OCI-LY3 (cell line): Measurements from ENCODE around the gene PDE4A.
"Not testable (repeated sequence)": the region's sequence is repeated elsewhere in the genome, so short reads cannot be mapped to it uniquely, and the experiment has no call there.

Experiments used
- H2AFZ ChIP-seq: fragments of 200-600, 300-600 bp; shearing (Covaris generic); 2 replicates; pipeline ENCODE4 v1.6.0; 2014; ENCODE audit warnings: antibody characterized with exemption, low read depth, low read length
- H3K27ac ChIP-seq: fragments of 200-600, 300-600 bp; sonication (generic); 2 replicates; pipeline ENCODE4 v1.5.1; 2014; ENCODE audit warnings: mild to moderate bottlenecking, low read length, moderate library complexity, mixed read lengths
- H3K27me3 ChIP-seq: fragments of 200-600, 300-600 bp; sonication (generic); 2 replicates; pipeline ENCODE4 v1.6.1; 2014; ENCODE audit warnings: low read depth, low read length, mixed read lengths
- H3K36me3 ChIP-seq: fragments of 200-600, 300-600 bp; sonication (generic); replicated peaks from 2 replicates; pipeline ENCODE3; 2014; ENCODE audit warnings: low read depth, low read length, mixed read lengths
- H3K4me1 ChIP-seq: fragments of 300-600, 200-600 bp; sonication (generic); 2 replicates; pipeline ENCODE4 v1.6.1; 2014; ENCODE audit warnings: low read length, mixed read lengths
- H3K4me2 ChIP-seq: fragments of 200-600, 300-600 bp; sonication (generic); 2 replicates; pipeline ENCODE4 v1.6.1; 2014; ENCODE audit warnings: low read length, mixed read lengths
- H3K4me3 ChIP-seq: fragments of 300-600, 200-600 bp; sonication (generic); 2 replicates; pipeline ENCODE4 v1.5.1; 2014; ENCODE audit warnings: antibody characterized with exemption, mild to moderate bottlenecking, low read length, moderate library complexity
- H3K79me2 ChIP-seq: fragments of 300-600, 200-600 bp; shearing (Covaris generic); 2 replicates; pipeline ENCODE4 v1.6.1; 2014; ENCODE audit warnings: mild to moderate bottlenecking, low read length, mixed read lengths
- H3K9ac ChIP-seq: fragments of 300-600, 200-600 bp; shearing (Covaris generic); 2 replicates; pipeline ENCODE4 v1.6.0; 2014; ENCODE audit warnings: mild to moderate bottlenecking, low read length, moderate library complexity
- H3K9me3 ChIP-seq: fragments of 200-600, 300-600 bp; shearing (Covaris generic); 2 replicates; pipeline ENCODE4 v1.6.1; 2014; ENCODE audit warnings: low read length, mixed read lengths; ENCODE audit not compliant: insufficient read depth
- H4K20me1 ChIP-seq: fragments of 200-600, 300-600 bp; sonication (generic); 2 replicates; pipeline ENCODE4 v1.6.1; 2016; ENCODE audit warnings: low read length, mixed read lengths; ENCODE audit not compliant: insufficient read depth
- EZH2phosphoT487 ChIP-seq: fragments of 200-600 bp; shearing (Covaris generic); IDR thresholded peaks from 2 replicates; pipeline ENCODE4 v1.6.1; 2018; ENCODE audit warnings: antibody characterized with exemption, mixed run types, low read depth
- TF ChIP-seq, protein P1 (sequence below): fragments of 200-600, 300-600 bp; sonication (generic); IDR thresholded peaks from 2 replicates; pipeline ENCODE4 v1.5.1; 2014; ENCODE audit warnings: antibody characterized with exemption, low read length, low read depth

PDE4A gene

DNA sequence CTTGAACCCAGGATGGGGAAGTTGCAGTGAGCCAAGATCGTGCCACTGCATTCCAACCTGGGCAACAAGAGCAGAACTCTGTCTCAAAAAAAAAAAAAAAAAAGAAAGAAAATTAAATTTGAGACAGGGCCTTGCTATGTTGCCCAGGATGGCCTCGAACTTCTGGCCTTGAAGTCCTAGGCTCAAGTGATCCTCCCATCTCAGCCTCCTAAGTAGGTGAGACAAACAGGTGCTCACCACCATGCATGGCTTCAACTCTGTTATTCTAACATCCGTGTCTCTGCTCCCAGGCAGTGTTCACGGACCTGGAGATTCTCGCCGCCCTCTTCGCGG is 40.3 kb downstream of the PDE4A start:
- no peaks in the 10 kb centered on the region for H3K79me2 ChIP-seq
- H3K4me3 ChIP-seq: no peak overlapping the region
- H3K27me3 ChIP-seq: 0 out of 2 replicates have a peak, but pooled peaks cover 6% of the 10 kb centered on the region
- no peaks in the 10 kb centered on the region for H3K9me3 ChIP-seq
- no peak overlapping the region for H2AFZ ChIP-seq
- no peak overlapping the region for H3K4me2 ChIP-seq
- TF ChIP-seq EZH2phosphoT487: no peak
- TF ChIP-seq, protein P1, sequence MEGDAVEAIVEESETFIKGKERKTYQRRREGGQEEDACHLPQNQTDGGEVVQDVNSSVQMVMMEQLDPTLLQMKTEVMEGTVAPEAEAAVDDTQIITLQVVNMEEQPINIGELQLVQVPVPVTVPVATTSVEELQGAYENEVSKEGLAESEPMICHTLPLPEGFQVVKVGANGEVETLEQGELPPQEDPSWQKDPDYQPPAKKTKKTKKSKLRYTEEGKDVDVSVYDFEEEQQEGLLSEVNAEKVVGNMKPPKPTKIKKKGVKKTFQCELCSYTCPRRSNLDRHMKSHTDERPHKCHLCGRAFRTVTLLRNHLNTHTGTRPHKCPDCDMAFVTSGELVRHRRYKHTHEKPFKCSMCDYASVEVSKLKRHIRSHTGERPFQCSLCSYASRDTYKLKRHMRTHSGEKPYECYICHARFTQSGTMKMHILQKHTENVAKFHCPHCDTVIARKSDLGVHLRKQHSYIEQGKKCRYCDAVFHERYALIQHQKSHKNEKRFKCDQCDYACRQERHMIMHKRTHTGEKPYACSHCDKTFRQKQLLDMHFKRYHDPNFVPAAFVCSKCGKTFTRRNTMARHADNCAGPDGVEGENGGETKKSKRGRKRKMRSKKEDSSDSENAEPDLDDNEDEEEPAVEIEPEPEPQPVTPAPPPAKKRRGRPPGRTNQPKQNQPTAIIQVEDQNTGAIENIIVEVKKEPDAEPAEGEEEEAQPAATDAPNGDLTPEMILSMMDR: no peak
- no peaks in the 10 kb centered on the region for H3K36me3 ChIP-seq
- no peaks in the 10 kb centered on the region for H3K4me1 ChIP-seq
- H3K27ac ChIP-seq: no peak overlapping the region
- H4K20me1 ChIP-seq: no peaks in the 10 kb centered on the region
- H3K9ac ChIP-seq: no peak overlapping the region

GRCh38 chr19:10461047-10461949 is 41.0 kb downstream of the PDE4A start:
- H3K27ac ChIP-seq: no peak overlapping the region
- no peak overlapping the region for H2AFZ ChIP-seq
- H3K9ac ChIP-seq: no peak overlapping the region

DNA sequence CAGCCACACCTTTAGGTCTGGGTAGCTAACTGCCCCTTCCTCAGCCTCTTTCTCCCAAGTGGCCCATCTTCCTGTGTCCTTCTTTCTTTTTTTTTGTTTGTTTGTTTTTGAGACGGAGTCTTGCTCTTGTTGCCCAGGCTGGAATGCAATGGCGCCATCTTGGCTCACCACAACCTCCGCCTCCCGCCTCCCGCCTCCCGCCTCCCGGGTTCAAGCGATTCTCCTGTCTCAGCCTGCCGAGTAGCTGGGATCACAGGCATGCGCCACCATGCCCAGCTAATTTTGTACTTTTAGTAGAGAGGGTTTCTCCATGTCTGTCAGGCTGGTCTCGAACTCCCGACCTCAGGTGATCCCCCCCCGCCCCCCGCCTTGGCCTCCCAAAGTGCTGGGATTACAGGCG is 41.7 kb downstream of the PDE4A start:
- not testable (repeated sequence) for H3K36me3 ChIP-seq, H3K27ac ChIP-seq, H3K79me2 ChIP-seq, H2AFZ ChIP-seq, H4K20me1 ChIP-seq, H3K9ac ChIP-seq, H3K27me3 ChIP-seq, H3K4me1 ChIP-seq, H3K4me3 ChIP-seq, H3K9me3 ChIP-seq, H3K4me2 ChIP-seq

More at GRCh38 chr19:10461047-10461949, 41.0 kb downstream of the PDE4A start:
- no peaks in the 10 kb centered on the region for H4K20me1 ChIP-seq
- H3K27me3 ChIP-seq: 0 out of 2 replicates have a peak, but pooled peaks cover 4% of the 10 kb centered on the region
- H3K9me3 ChIP-seq: no peaks in the 10 kb centered on the region
- H3K4me1 ChIP-seq: no peaks in the 10 kb centered on the region
- H3K4me2 ChIP-seq: no peak overlapping the region
- H3K79me2 ChIP-seq: no peaks in the 10 kb centered on the region
- TF ChIP-seq, protein P1: no peak
- no peak for TF ChIP-seq EZH2phosphoT487
- H3K4me3 ChIP-seq: no peak overlapping the region
- H3K36me3 ChIP-seq: no peaks in the 10 kb centered on the region

GRCh38 chr19:10462557-10462956 is 42.2 kb downstream of the PDE4A start:
- no peaks in the 10 kb centered on the region for H3K79me2 ChIP-seq
- H4K20me1 ChIP-seq: no peaks in the 10 kb centered on the region
- no peak overlapping the region for H3K27ac ChIP-seq
- no peaks in the 10 kb centered on the region for H3K4me1 ChIP-seq
- no peak overlapping the region for H3K9ac ChIP-seq
- TF ChIP-seq, protein P1: no peak
- TF ChIP-seq EZH2phosphoT487: no peak
- no peaks in the 10 kb centered on the region for H3K9me3 ChIP-seq
- no peak overlapping the region for H3K4me2 ChIP-seq
- H3K27me3 ChIP-seq: 0 out of 2 replicates have a peak, but pooled peaks cover 4% of the 10 kb centered on the region
- H3K36me3 ChIP-seq: no peaks in the 10 kb centered on the region
- no peak overlapping the region for H3K4me3 ChIP-seq
- H2AFZ ChIP-seq: no peak overlapping the region
